ENCODE measurements around the gene DPF3.

The DPF3 gene

DNA sequence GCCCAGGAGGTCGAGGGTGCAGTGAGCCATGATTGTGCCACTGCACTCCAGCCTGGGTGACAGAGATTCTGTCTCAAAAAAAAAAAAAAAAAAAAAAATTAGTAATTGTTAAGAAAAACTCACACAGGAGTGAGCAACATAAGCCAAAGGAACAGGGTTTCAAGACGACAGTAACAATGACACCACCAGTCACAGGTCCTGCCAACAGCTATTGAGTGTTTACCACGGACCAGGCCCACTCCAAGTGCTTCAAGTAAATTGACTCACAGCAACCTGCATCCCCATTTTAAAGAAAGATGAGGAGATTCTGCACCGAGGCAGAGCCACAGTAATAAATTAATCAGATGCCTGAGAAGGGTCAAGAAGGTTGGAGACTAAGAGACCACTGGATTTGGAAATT is 194.5 kb downstream of the DPF3 start:
- no peak overlapping the region for H3K9ac ChIP-seq (ENCODE audit: low read length)
- no peak overlapping the region for H3K27ac ChIP-seq (ENCODE audit: low read length)
- peaks cover 7% of the 10 kb centered on the region for H3K4me1 ChIP-seq (ENCODE audit: control insufficient read depth, low read depth, low read length)
- H3K4me3 ChIP-seq (ENCODE audit: low read length) = no peak overlapping the region
- H3K36me3 ChIP-seq (ENCODE audit: control insufficient read depth, low read depth, low read length) = no peaks in the 10 kb centered on the region
- no peaks in the 10 kb centered on the region for H3K9me3 ChIP-seq (ENCODE audit: control insufficient read depth, low read depth, low read length)
- no peaks in the 10 kb centered on the region for H3K27me3 ChIP-seq (ENCODE audit: control insufficient read depth, insufficient read depth, low read length)

DNA sequence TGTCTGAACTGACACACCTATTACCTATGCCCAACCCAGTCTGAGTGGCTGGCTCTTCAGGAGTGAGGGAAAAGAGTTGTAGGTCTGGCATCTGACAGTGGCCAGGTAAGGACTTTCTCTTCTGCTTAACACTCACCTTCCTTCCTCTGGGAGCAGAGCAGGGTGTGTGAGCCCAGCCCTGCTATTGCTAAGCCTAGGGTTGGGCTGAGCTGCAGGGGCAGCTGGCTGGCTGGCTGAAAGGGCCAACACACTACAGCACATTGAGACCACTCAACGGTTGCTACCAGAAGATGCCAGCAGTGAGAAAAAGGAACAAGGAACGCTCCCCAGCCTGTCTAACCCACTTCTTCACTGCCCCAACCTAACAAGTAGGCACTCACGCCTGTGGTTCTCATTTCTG is 201.2 kb downstream of the DPF3 start:
- Histone ChIP-seq H3K4me1 (ENCODE audit: control insufficient read depth, low read depth, low read length) (no peaks in the 10 kb centered on the region), H3K4me3 (ENCODE audit: low read length) (no peak overlapping the region), H3K9me3 (ENCODE audit: control insufficient read depth, low read depth, low read length) (no peaks in the 10 kb centered on the region), H3K36me3 (ENCODE audit: control insufficient read depth, low read depth, low read length) (no peaks in the 10 kb centered on the region), H3K9ac (ENCODE audit: low read length) (no peak overlapping the region), H3K27ac (ENCODE audit: low read length) (no peak overlapping the region), H3K27me3 (ENCODE audit: control insufficient read depth, insufficient read depth, low read length) (no peaks in the 10 kb centered on the region)

DNA sequence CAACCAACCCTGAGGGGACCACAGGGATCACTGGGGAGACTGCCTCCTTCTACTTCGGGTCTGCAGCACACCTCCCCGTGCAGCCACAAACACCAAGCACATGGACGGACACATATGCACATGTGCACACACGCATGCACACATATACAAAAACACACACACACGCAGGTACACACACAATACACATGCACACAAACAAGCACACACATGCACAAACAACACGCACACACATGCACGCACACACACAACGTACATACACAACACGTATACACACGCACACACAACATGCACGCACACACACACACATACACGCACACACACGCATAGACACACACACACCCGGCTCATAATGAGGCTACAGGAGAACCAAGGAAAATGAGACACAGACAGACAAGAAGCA is 203.6 kb downstream of the DPF3 start:
- Histone ChIP-seq H3K36me3 (ENCODE audit: control insufficient read depth, low read depth, low read length) (no peaks in the 10 kb centered on the region), H3K4me3 (ENCODE audit: low read length) (no peak overlapping the region), H3K27me3 (ENCODE audit: control insufficient read depth, insufficient read depth, low read length) (no peaks in the 10 kb centered on the region), H3K9ac (ENCODE audit: low read length) (no peak overlapping the region), H3K27ac (ENCODE audit: low read length) (no peak overlapping the region), H3K9me3 (ENCODE audit: control insufficient read depth, low read depth, low read length) (no peaks in the 10 kb centered on the region), H3K4me1 (ENCODE audit: control insufficient read depth, low read depth, low read length) (no peaks in the 10 kb centered on the region)

DNA sequence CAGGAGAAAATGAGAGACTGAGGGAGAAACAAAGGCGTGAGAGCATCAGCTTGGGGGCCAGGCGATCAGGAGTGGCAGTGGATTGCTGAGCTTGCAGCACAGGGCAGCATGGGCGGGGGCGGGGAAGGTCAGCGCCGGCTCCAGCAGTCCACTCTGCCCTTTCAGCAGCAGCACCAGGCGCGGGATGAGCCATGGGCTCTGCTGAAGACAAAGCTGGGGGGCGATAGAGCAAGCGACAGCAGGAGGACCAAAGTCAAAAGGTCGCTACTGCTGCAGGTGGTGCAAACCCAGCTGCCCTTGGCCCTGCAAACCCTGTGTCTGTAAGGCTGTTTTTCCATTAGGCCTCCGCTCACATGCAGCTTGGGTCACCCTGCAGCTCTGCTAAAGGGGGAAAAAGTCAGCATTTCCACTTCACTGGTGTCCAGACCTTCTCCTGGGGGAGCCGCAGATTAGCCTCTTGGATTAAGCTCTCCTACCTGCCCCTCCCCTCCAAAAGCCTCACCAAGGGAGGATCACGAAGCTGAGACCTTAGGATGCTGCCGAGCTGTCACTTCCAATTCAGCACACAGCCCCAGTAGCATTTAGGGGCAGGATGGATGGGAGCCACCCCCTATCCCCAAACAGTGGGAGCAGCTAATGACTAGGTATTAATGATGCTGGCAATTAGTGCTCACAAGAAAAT is 204.8 kb downstream of the DPF3 start:
- Histone ChIP-seq H3K27me3 (ENCODE audit: control insufficient read depth, insufficient read depth, low read length) (no peaks in the 10 kb centered on the region), H3K4me1 (ENCODE audit: control insufficient read depth, low read depth, low read length) (no peaks in the 10 kb centered on the region), H3K9ac (ENCODE audit: low read length) (no peak overlapping the region), H3K9me3 (ENCODE audit: control insufficient read depth, low read depth, low read length) (no peaks in the 10 kb centered on the region), H3K4me3 (ENCODE audit: low read length) (no peak overlapping the region), H3K27ac (ENCODE audit: low read length) (no peak overlapping the region), H3K36me3 (ENCODE audit: control insufficient read depth, low read depth, low read length) (no peaks in the 10 kb centered on the region)

- no peaks in the 10 kb centered on the region for H3K27me3 ChIP-seq (ENCODE audit: control insufficient read depth, insufficient read depth, low read length)
- no peaks in the 10 kb centered on the region for H3K9me3 ChIP-seq (ENCODE audit: control insufficient read depth, low read depth, low read length)
- no peak overlapping the region for H3K9ac ChIP-seq (ENCODE audit: low read length)
- H3K4me1 ChIP-seq (ENCODE audit: control insufficient read depth, low read depth, low read length) = no peaks in the 10 kb centered on the region
- no peak overlapping the region for H3K4me3 ChIP-seq (ENCODE audit: low read length)
- H3K36me3 ChIP-seq (ENCODE audit: control insufficient read depth, low read depth, low read length) = no peaks in the 10 kb centered on the region
- H3K27ac ChIP-seq (ENCODE audit: low read length) = no peak overlapping the region
Measured at GRCh38 chr14:72686832-72687231, 207.1 kb downstream of the DPF3 start.

DNA sequence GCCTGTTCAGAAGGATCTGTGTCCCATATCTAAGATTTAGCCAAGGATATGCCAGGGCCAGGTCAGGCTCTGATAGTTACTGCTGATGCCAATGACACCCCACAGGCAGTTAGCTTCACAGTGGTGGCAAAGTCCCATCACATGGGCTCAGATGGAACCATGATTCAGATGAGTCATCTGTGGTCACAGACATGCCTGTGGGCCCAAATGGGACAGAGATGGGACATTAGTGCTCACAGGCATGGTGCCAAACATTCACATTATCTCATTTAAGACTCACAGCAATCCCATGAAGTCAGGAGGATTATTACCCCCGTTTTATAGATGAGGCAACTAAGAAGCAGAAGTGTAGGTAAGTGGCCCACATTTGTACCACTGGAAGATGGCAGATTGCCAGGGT is 207.8 kb downstream of the DPF3 start:
- Histone ChIP-seq H3K4me1 (ENCODE audit: control insufficient read depth, low read depth, low read length) (no peaks in the 10 kb centered on the region), H3K27ac (ENCODE audit: low read length) (no peak overlapping the region), H3K4me3 (ENCODE audit: low read length) (no peak overlapping the region), H3K9me3 (ENCODE audit: control insufficient read depth, low read depth, low read length) (no peaks in the 10 kb centered on the region), H3K36me3 (ENCODE audit: control insufficient read depth, low read depth, low read length) (no peaks in the 10 kb centered on the region), H3K27me3 (ENCODE audit: control insufficient read depth, insufficient read depth, low read length) (no peaks in the 10 kb centered on the region), H3K9ac (ENCODE audit: low read length) (no peak overlapping the region)

GRCh38 chr14:72685456-72685855 is 208.4 kb downstream of the DPF3 start:
- no peaks in the 10 kb centered on the region for H3K36me3 ChIP-seq (ENCODE audit: control insufficient read depth, low read depth, low read length)

GRCh38 chr14:72683787-72684186 is 210.1 kb downstream of the DPF3 start:
- Histone ChIP-seq H3K27me3 (ENCODE audit: control insufficient read depth, insufficient read depth, low read length) (no peaks in the 10 kb centered on the region), H3K36me3 (ENCODE audit: control insufficient read depth, low read depth, low read length) (no peaks in the 10 kb centered on the region), H3K4me1 (ENCODE audit: control insufficient read depth, low read depth, low read length) (peaks cover 4% of the 10 kb centered on the region), H3K27ac (ENCODE audit: low read length) (no peak overlapping the region), H3K4me3 (ENCODE audit: low read length) (no peak overlapping the region), H3K9ac (ENCODE audit: low read length) (no peak overlapping the region), H3K9me3 (ENCODE audit: control insufficient read depth, low read depth, low read length) (no peaks in the 10 kb centered on the region)

More at GRCh38 chr14:72685456-72685855, 208.4 kb downstream of the DPF3 start:
- no peak overlapping the region for H3K27ac ChIP-seq (ENCODE audit: low read length)
- H3K4me1 ChIP-seq (ENCODE audit: control insufficient read depth, low read depth, low read length) = no peaks in the 10 kb centered on the region
- no peaks in the 10 kb centered on the region for H3K27me3 ChIP-seq (ENCODE audit: control insufficient read depth, insufficient read depth, low read length)
- no peak overlapping the region for H3K4me3 ChIP-seq (ENCODE audit: low read length)
- H3K9me3 ChIP-seq (ENCODE audit: control insufficient read depth, low read depth, low read length) = no peaks in the 10 kb centered on the region
- H3K9ac ChIP-seq (ENCODE audit: low read length) = no peak overlapping the region

DNA sequence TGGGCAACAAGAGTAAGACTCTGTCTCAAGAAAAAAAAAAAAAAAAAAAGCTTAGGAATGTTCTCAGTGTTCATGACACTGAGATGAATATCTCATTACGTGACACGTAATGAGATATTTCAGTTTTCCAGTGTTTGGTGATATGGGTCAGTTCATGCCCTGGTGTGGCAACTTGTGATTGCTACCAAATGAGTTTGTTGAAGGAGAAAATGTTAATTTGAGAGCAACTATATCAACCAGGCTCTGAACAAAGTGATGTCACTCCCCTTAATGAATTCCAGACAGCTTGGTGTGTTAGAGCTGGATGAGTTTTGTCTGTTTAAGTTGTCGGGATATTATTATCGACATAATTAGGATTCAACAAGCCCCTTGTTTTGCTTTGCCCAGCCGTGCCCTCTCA is 211.7 kb downstream of the DPF3 start:
- H3K9me3 ChIP-seq (ENCODE audit: control insufficient read depth, low read depth, low read length) = no peaks in the 10 kb centered on the region
- no peak overlapping the region for H3K9ac ChIP-seq (ENCODE audit: low read length)
- H3K4me1 ChIP-seq (ENCODE audit: control insufficient read depth, low read depth, low read length) = peaks cover 4% of the 10 kb centered on the region
- no peak overlapping the region for H3K27ac ChIP-seq (ENCODE audit: low read length)
- no peaks in the 10 kb centered on the region for H3K27me3 ChIP-seq (ENCODE audit: control insufficient read depth, insufficient read depth, low read length)
- H3K4me3 ChIP-seq (ENCODE audit: low read length) = no peak overlapping the region
- H3K36me3 ChIP-seq (ENCODE audit: control insufficient read depth, low read depth, low read length) = no peaks in the 10 kb centered on the region

DNA sequence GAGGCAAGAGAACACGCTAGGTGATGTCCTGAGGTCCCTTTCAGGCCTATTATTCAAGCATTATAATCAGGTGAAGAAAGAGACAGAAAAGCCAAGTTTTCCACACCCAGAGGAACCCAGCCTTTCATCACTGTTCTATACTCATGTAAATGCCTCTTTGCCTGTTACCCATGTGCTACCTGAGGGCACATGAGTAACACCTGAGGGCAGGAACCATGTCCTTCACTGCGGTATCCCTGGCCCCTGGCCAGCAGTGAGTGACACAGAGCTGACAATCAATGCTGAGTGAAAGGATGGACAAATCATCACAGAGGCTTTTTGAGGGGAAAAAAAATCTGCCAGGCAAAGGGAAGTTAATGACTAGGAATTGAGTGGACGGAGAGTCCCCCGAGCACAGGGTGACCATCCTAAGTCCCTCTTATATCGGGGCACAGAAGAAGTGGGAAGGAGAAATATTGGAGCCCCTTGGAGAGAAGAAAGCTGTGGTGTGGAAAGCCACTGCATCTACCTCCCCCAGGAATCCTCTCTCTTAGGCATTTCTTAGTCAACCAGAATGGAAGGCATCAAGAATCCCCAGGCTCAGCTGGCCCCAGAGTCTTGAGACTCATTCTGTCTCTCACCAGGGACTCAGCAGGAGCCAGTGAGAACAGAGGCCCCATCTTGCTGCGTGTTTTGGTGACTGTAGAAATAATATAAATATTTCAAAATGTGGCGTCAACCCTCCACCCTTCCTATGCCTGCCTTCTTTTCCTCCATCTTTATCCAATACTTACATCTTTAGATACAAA is 212.9 kb downstream of the DPF3 start:
- Histone ChIP-seq H3K4me3 (ENCODE audit: low read length) (no peak overlapping the region), H3K9me3 (ENCODE audit: control insufficient read depth, low read depth, low read length) (no peaks in the 10 kb centered on the region), H3K27ac (ENCODE audit: low read length) (no peak overlapping the region), H3K9ac (ENCODE audit: low read length) (no peak overlapping the region), H3K27me3 (ENCODE audit: control insufficient read depth, insufficient read depth, low read length) (no peaks in the 10 kb centered on the region), H3K4me1 (ENCODE audit: control insufficient read depth, low read depth, low read length) (peaks cover 4% of the 10 kb centered on the region), H3K36me3 (ENCODE audit: control insufficient read depth, low read depth, low read length) (no peaks in the 10 kb centered on the region)

GRCh38 chr14:72679536-72680151 is 214.3 kb downstream of the DPF3 start:
- Histone ChIP-seq H3K4me1 (ENCODE audit: control insufficient read depth, low read depth, low read length) (peaks cover 4% of the 10 kb centered on the region), H3K27ac (ENCODE audit: low read length) (no peak overlapping the region), H3K27me3 (ENCODE audit: control insufficient read depth, insufficient read depth, low read length) (no peaks in the 10 kb centered on the region), H3K9me3 (ENCODE audit: control insufficient read depth, low read depth, low read length) (no peaks in the 10 kb centered on the region), H3K36me3 (ENCODE audit: control insufficient read depth, low read depth, low read length) (no peaks in the 10 kb centered on the region), H3K9ac (ENCODE audit: low read length) (no peak overlapping the region), H3K4me3 (ENCODE audit: low read length) (no peak overlapping the region)

Measured in iPS-18a (cell line).